Neural cell (in vitro differentiated cells): ENCODE results near the gene TMEM106B. TPM values are rescaled to one million over a fixed set of nuclear protein-coding genes. Genes with fewer than 3 reads are reported as not detected.

Source experiments
- H2AFZ ChIP-seq: fragments of 200-600, 300-800 bp; sonication (generic), shearing (Covaris generic); 2 replicates; pipeline ENCODE4 v1.6.0; 2014; ENCODE audit warnings: low read depth, mild to moderate bottlenecking, antibody characterized with exemption, low read length, moderate library complexity
- H3F3A ChIP-seq: fragments of 200-600 bp; shearing (Covaris generic); 2 replicates; pipeline ENCODE4 v1.6.1; 2016; ENCODE audit warnings: mild to moderate bottlenecking, moderate library complexity, mixed read lengths, antibody characterized with exemption, low read length; ENCODE audit not compliant: insufficient read depth, poor library complexity, severe bottlenecking
- H3K27ac ChIP-seq: fragments of 200-600, 300-800 bp; sonication (generic), shearing (Covaris generic); 2 replicates; pipeline ENCODE4 v1.5.1; 2014; ENCODE audit warnings: mild to moderate bottlenecking, low read length, moderate library complexity
- H3K27me3 ChIP-seq: fragments of 300-800, 200-600 bp; sonication (generic), shearing (Covaris generic); 2 replicates; pipeline ENCODE4 v1.6.0; 2014; ENCODE audit warnings: mild to moderate bottlenecking, low read depth, low read length, moderate library complexity; ENCODE audit not compliant: insufficient read depth
- H3K36me3 ChIP-seq: fragments of 300-800, 200-600 bp; sonication (generic), shearing (Covaris generic); 2 replicates; pipeline ENCODE4 v1.5.1; 2014; ENCODE audit warnings: mild to moderate bottlenecking, antibody characterized with exemption, low read length, moderate library complexity; ENCODE audit not compliant: insufficient read depth
- H3K4me2 ChIP-seq: fragments of 300-800, 200-600 bp; sonication (generic), shearing (Covaris generic); 2 replicates; pipeline ENCODE4 v1.6.0; 2014; ENCODE audit warnings: mild to moderate bottlenecking, low read length
- H3K4me3 ChIP-seq: fragments of 300-800, 200-600 bp; sonication (generic), shearing (Covaris generic); 2 replicates; pipeline ENCODE4 v1.5.1; 2014; ENCODE audit warnings: mild to moderate bottlenecking, low read length, moderate library complexity
- H3K79me2 ChIP-seq: fragments of 200-600 bp; shearing (Covaris generic); replicated peaks from 2 replicates; pipeline ENCODE4 v1.6.0; 2014; ENCODE audit warnings: mild to moderate bottlenecking, low read length, moderate library complexity; ENCODE audit not compliant: insufficient read depth
- H3K9ac ChIP-seq: fragments of 300-800, 200-600 bp; sonication (generic), shearing (Covaris generic); 2 replicates; pipeline ENCODE4 v1.6.1; 2016; ENCODE audit warnings: mild to moderate bottlenecking, low read length, mixed read lengths
- H3K9me2 ChIP-seq: fragments of 200-600 bp; shearing (Covaris generic); 2 replicates; pipeline ENCODE4 v1.6.1; 2016; ENCODE audit warnings: mild to moderate bottlenecking, low read length, mixed read lengths; ENCODE audit not compliant: insufficient read depth
- H3K9me3 ChIP-seq: fragments of 200-600, 300-800 bp; sonication (generic), shearing (Covaris generic); 2 replicates; pipeline ENCODE4 v1.6.1; 2016; ENCODE audit warnings: mild to moderate bottlenecking, mixed run types, low read length, moderate library complexity, mixed read lengths
- H4K20me1 ChIP-seq: fragments of 200-600 bp; shearing (Covaris generic); 2 replicates; pipeline ENCODE4 v1.6.1; 2016; ENCODE audit warnings: mild to moderate bottlenecking, mixed run types; ENCODE audit not compliant: insufficient read depth
- CTCF ChIP-seq: fragments of 450-650 bp; IDR thresholded peaks from 2 replicates; pipeline ENCODE4 v1.5.1; 2014; ENCODE audit warnings: antibody characterized with exemption, mild to moderate bottlenecking, moderate library complexity; ENCODE audit not compliant: poor library complexity, severe bottlenecking
- EP300 ChIP-seq: fragments of 450-650 bp; conservative IDR thresholded peaks from 2 replicates; pipeline ENCODE4 v1.6.1; 2014; ENCODE audit warnings: antibody characterized with exemption, mild to moderate bottlenecking, moderate library complexity; ENCODE audit not compliant: poor library complexity, severe bottlenecking
- EZH2 ChIP-seq: fragments of 200-600, 300-800 bp; shearing (Covaris generic), sonication (generic); IDR thresholded peaks from 2 replicates; pipeline ENCODE4 v1.6.1; 2014; ENCODE audit warnings: antibody characterized with exemption, low read length, borderline replicate concordance, mild to moderate bottlenecking; ENCODE audit not compliant: insufficient read depth, poor library complexity, severe bottlenecking
- MXI1 ChIP-seq: fragments of 450-650 bp; conservative IDR thresholded peaks from 2 replicates; pipeline ENCODE4 v1.6.1; 2014; ENCODE audit warnings: antibody characterized with exemption, mild to moderate bottlenecking; ENCODE audit not compliant: poor library complexity, severe bottlenecking
- POLR2AphosphoS5 ChIP-seq: IDR thresholded peaks from 2 replicates; pipeline ENCODE4 v1.6.1; 2012
- RAD21 ChIP-seq: fragments of 450-650 bp; conservative IDR thresholded peaks from 2 replicates; pipeline ENCODE4 v1.6.1; 2014; ENCODE audit warnings: antibody characterized with exemption, mild to moderate bottlenecking, moderate library complexity
- REST ChIP-seq: IDR thresholded peaks from 2 replicates; pipeline ENCODE4 v1.6.1; 2012; ENCODE audit warnings: borderline replicate concordance
- SMC3 ChIP-seq: fragments of 450-650 bp; conservative IDR thresholded peaks from 2 replicates; pipeline ENCODE4 v1.6.1; 2014; ENCODE audit warnings: antibody characterized with exemption, mild to moderate bottlenecking, moderate library complexity; ENCODE audit not compliant: poor library complexity
- TAF1 ChIP-seq: IDR thresholded peaks from 2 replicates; pipeline ENCODE4 v1.6.1; 2012; ENCODE audit warnings: low read depth
- polyA plus RNA-seq: library from polyadenylated mRNA; depleted of rRNA; stranded (reverse); fragments of >200 nt; gene quantifications from 2 replicates; pipeline ENCODE4 v1.2.3, GENCODE V29; 2014

TMEM106B gene
- polyA plus RNA-seq, 1 donor from 2014 or later = 61.4 TPM

GRCh38 chr7:12234334-12234865, 23.3 kb downstream of the TMEM106B start:
- H2AFZ ChIP-seq = no peak overlapping the region
- no peak overlapping the region for H3K27ac ChIP-seq
- H3K4me3 ChIP-seq = no peak overlapping the region
- TF ChIP-seq REST (no peak), RAD21 (no peak), MXI1 (no peak), EP300 (no peak)
- no peak overlapping the region for H3K9ac ChIP-seq
- H4K20me1 ChIP-seq = no peaks in the 10 kb centered on the region
- H3K36me3 ChIP-seq = peaks cover 9% of the 10 kb centered on the region
- H3K4me2 ChIP-seq = no peak overlapping the region
- H3K79me2 ChIP-seq = no peaks in the 10 kb centered on the region
- no peaks in the 10 kb centered on the region for H3K9me2 ChIP-seq
- H3K9me3 ChIP-seq = no peaks in the 10 kb centered on the region
- no peaks in the 10 kb centered on the region for H3K27me3 ChIP-seq
- H3F3A ChIP-seq = no peaks in the 10 kb centered on the region

- TF ChIP-seq CTCF = no peak
- TF ChIP-seq MXI1 = no peak
- TF ChIP-seq TAF1 = no peak
- no peak for TF ChIP-seq EZH2
- TF ChIP-seq EP300 = no peak
- no peak for TF ChIP-seq RAD21
- no peak for TF ChIP-seq REST
- TF ChIP-seq SMC3 = no peak
- TF ChIP-seq POLR2AphosphoS5 = no peak
- H3K27ac ChIP-seq = no peak overlapping the region
- H3F3A ChIP-seq = no peaks in the 10 kb centered on the region
- H3K9ac ChIP-seq = no peak overlapping the region
- H3K4me3 ChIP-seq = no peak overlapping the region
- no peaks in the 10 kb centered on the region for H3K9me2 ChIP-seq
- H2AFZ ChIP-seq = no peak overlapping the region
- H4K20me1 ChIP-seq = no peaks in the 10 kb centered on the region
- H3K79me2 ChIP-seq = no peaks in the 10 kb centered on the region
- no peaks in the 10 kb centered on the region for H3K27me3 ChIP-seq
- peaks cover 9% of the 10 kb centered on the region for H3K36me3 ChIP-seq
- H3K4me2 ChIP-seq = no peak overlapping the region
- no peaks in the 10 kb centered on the region for H3K9me3 ChIP-seq
Observed at GRCh38 chr7:12235970-12236369, 24.9 kb downstream of the TMEM106B start.
